HG03135 (cell line): ENCODE results near the gene ATP8B3.
A peak's percentile ranks its signal among the peaks of the same experiment; 100 is the strongest.

Experiments used
- ATAC-seq: cut with Tn5 transposase; IDR thresholded peaks from one replicate; pipeline ENCODE4 v1.9.1; 2021; ENCODE audit warnings: mild to moderate bottlenecking, moderate library complexity; ENCODE audit not compliant: unreplicated experiment

The ATP8B3 gene, protein sequence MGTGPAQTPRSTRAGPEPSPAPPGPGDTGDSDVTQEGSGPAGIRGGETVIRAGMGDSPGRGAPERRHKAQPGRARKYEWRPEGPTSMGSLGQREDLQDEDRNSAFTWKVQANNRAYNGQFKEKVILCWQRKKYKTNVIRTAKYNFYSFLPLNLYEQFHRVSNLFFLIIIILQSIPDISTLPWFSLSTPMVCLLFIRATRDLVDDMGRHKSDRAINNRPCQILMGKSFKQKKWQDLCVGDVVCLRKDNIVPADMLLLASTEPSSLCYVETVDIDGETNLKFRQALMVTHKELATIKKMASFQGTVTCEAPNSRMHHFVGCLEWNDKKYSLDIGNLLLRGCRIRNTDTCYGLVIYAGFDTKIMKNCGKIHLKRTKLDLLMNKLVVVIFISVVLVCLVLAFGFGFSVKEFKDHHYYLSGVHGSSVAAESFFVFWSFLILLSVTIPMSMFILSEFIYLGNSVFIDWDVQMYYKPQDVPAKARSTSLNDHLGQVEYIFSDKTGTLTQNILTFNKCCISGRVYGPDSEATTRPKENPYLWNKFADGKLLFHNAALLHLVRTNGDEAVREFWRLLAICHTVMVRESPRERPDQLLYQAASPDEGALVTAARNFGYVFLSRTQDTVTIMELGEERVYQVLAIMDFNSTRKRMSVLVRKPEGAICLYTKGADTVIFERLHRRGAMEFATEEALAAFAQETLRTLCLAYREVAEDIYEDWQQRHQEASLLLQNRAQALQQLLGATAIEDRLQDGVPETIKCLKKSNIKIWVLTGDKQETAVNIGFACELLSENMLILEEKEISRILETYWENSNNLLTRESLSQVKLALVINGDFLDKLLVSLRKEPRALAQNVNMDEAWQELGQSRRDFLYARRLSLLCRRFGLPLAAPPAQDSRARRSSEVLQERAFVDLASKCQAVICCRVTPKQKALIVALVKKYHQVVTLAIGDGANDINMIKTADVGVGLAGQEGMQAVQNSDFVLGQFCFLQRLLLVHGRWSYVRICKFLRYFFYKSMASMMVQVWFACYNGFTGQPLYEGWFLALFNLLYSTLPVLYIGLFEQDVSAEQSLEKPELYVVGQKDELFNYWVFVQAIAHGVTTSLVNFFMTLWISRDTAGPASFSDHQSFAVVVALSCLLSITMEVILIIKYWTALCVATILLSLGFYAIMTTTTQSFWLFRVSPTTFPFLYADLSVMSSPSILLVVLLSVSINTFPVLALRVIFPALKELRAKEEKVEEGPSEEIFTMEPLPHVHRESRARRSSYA (N-terminal part only)

DNA sequence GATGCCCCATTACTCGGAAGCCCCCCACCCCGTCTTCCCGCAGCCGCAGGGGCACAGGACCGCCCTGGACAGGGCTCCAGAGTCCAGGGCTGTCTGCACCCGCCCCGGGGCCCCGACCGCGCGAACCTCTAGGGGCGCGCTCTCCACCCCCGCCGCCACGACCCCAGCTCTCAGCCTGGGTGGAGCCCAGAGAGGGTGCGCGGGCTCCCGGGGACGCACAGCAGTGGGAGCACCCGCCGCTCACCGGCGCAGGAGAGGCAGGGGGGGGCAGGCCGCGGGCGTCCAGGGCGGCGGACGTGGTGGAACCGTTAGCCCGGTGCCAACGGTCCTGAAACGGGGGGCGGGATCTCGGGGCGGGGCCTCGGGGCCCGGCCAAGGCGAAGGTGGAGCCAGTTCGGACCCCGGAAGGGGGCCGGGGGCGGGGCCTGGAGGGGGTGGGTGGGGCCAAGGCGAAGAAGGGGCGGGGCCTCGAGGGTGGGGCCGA, at the start of gene ATP8B3:
Gene ATP8B3 (minus strand): TSS at position 335 of the 484 bp plus-strand sequence. CDS start 540 bp downstream, outside the sequence.
- peak; percentile 9 for ATAC-seq

DNA sequence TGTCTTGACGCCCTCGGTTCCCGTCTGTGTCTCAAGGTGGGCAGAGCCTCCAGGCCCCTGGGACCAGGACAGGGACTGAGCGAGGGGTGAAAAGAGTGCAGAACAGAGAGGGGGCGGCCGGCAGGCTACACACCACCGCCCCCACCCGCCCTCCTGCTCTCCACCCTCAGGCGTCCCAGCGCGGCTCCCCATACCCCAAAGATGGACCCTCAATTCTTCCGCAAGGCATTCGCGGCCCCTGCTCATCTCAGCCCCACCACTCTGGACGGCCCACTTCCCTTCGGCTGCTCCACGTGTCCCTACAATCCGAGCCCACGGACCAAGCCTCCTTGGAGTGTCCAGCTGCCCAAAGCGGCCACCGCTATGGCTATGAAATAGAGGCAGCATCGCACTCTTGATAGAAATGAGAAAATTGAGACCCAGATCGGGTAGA, 49.5 kb upstream of the ATP8B3 start:
- no peak for ATAC-seq

DNA sequence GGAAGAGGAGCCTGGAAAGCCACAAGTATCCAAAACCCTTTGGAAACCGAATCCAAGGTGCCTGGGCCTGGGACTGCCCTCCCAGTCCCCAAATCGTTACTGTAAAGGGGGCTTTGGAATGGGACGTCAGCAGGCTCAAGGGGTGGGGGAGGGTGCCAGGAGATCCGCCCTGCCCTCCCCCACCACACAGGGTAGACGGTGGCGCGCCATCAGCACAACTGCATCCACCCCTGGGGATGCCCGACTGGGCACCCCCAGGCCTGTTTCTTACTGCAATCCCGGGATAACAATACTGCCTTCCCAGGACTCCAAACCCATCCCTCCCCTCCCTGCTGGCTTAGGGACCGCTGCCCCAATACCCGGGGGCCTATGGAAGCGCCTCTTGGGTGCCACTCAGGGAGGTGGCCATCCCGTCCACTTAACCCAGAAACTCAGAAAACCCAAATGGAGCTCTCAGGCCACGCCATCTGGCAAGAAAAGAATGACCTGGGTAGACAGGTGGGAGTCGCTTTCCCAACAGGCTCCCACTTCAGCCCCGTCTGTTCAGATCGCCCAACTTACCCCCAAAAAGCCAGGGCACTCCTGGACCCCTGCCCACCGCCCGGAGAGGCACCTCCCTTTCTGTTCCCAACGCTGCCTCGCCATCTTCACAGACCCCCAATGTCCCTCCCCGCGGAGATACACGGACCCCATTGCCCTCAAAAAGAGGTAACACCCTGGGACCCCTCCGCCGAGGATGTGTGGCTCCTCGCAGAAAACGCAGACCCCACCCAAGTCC, 48.9 kb upstream of the ATP8B3 start:
- ATAC-seq: no peak

DNA sequence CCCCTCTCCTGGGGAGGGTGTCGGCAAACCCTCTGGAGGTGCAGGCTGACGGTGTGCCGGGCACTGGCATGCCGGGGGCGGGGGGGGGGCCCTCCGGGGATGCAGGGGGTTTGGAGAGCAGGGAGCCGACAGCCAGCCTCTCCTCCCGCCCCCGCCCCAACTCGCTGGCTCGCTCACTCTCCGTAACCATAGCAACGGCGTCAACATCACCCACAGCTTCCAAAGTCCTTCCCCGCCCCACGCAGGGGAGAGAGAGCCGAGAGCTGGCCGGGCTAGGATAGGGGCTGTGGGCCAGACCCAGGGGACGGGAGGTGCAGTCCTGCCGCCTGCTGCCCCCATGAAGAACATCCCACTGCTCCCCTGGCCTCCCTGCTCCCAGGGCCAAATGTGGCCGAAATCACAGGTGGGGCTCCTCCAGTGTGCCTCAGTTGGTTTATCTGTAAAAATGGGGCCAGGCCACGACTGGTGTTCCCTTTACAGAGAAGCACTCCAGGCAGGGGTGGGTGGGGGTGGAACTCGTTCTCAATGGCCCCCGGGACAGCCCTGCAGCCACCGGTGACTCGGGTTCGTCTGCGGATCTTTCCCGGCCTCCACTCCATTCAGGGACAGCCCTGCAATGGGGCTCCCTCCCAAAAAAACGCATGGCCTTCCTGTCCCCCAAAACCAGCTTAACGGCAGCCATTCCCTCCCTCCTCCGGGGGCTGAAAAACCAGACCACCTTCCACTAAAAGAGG, 48.1 kb upstream of the ATP8B3 start:
- ATAC-seq: no peak

DNA sequence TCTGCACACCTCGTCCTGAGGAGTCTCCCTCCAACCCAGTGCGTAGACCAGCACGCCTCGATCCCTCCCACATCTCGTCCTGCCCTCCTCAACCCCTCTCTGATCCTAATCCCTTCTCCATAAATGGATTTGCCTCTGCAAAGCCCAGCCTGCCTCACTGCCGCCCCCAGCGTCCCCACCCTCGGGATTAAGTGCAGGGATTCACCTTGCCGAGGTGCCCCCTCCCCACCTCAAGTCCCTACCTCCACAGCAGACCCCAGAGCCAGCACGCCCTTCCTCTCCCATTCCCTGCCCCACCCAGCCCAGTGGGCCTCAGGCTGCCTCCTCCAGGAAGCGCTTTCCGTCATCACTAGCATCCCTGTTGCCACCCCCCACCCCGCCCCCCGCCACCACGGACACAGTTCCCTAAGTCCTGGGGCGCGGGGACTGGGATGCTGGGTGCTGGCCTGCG, 47.3 kb upstream of the ATP8B3 start:
- ATAC-seq: no peak

DNA sequence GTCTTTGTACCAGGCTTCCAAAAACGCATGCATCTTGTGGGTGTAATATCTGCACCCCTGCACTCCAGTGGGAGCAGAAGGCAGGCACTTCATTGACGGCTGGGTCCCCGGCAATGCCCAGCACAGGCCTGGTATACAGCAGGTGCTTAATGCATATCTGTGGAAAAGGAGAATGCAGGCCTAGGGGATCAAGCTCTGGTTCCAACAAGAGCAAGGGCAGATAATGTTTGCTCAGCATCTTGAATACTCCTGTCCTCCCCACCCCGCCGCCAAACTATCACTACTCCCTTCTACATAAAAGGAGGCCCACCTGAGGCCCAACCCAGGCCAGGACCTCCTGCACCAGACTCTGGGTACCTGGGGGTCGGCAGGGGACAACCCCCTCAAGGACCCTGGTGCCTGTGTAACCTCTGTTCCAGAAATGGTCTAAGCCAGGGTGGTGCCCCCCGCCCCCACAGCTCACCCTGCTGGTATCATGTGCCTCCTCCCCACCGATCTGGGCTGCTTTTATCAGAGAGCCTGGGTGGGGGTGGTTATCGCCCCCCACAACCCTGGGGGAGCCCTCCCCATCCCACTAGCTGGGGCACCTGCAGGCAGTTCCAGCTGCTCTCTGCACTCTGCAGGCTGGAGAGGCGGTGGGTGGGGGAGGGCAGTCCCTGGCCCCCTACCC, 46.5 kb upstream of the ATP8B3 start:
- ATAC-seq: no peak

DNA sequence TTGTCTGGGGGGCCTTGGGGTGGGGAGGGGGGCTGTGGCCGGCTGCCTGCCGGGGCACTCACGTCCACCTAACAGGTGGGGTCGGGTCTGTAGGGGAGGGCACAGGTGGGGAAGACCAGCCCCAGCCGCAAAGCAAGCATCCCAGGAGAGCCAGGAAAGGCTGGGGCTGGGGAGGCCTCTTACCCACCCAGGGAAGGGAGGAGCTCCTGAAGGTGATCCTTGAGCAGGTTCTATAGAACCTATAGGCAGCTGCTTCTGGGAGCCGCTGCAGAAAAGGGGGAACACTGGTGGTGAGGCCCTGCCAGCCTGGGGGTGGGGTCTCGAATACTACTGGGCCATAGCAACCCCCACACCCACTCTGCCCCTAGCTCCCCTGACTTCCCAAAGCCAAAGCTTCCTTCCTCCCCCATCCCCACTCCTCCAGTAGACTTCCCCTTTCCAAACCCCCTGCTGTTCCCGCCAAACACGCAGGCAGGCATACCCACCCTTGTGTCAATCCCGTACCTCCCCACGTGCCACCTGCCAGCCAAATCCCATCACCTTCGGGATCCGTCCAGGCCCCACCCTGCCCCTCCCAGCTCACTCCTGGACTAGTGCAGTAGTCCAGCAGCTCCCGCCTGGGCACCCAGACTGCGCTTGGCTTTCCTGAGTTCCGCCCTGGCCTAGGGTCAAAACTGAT, 45.7 kb upstream of the ATP8B3 start:
- ATAC-seq: no peak

DNA sequence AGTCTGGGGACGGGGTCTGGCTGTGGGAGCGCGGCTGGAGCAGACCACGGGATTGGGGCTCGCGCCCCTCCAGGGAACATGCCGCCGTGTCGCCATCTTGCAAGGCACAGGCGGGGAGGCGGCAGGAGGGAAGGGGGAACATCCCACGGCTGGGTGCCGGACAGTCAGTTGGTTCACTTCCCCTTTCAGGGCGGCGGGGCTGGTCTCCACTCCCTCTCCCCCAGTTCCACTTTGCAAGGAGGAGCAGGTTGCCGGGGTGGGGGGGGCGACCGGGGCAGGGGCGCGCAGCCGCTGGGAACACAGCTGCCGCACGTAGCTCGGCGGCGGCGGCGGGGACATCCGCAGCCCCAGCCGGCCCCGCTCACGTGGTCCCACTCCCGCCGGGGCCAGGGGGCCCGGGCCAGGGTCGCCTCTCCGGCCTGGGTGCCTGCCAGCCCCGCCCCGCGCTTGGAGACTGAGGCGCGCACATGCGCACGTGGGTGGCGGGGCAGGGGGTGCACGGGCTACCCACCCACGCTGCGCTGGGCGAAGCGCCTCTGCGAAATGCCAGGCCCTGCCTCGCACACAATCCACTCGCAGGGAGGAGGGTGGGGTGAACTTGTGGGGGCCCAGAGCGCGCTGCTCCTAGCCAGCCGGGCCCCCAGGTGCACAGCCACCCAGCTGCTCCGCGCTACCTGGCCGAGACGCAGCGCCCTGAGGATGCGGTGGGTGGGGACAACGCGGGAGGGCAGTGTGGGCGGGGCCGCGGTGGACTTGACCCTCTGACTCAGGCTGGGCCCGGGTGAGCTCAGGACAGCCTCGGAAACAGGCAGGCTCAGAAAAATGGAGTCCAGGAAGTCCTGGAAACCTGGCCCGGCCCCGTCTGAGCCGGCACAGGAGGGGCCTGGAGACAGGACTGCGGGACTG, 44.9 kb upstream of the ATP8B3 start:
- no peak for ATAC-seq

DNA sequence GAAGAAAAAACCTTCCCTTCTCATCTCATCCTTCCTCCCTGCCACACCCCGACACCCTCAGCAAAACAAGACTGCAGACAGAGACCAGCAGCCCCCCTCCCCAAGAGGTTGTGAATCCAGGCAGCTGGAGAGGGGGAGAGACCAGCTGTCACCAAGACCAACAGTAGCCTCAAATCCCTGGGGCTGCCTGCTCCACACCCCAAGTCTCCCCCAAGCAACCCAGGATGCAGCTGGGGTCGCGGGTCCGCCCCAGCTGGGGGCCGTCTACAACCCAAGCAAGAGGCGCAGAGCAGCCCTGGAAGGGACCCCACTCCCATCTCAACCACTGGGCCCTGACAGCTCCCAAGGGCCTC, 44.2 kb upstream of the ATP8B3 start:
- ATAC-seq: no peak

DNA sequence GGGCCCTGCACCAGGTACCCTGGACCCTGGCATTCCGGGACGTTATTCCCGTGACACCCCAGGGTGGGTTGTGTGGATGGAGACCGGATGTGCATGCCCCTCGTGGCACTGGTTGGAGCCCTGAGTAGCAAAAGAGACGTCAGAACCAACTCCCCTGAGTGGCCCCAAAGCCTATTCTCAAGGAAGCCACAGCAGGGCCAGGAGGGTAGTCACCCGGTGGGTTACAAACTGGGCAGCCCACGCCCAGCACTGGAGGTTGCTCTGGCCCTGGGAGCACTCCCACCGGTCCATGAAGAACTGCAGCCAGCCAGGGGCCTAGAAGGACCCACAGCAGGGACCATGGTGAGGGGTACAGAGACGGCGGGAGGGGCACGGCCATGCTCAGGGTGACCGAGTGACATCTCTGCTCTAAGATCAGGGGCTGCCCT, 43.8 kb upstream of the ATP8B3 start:
- ATAC-seq: no peak

DNA sequence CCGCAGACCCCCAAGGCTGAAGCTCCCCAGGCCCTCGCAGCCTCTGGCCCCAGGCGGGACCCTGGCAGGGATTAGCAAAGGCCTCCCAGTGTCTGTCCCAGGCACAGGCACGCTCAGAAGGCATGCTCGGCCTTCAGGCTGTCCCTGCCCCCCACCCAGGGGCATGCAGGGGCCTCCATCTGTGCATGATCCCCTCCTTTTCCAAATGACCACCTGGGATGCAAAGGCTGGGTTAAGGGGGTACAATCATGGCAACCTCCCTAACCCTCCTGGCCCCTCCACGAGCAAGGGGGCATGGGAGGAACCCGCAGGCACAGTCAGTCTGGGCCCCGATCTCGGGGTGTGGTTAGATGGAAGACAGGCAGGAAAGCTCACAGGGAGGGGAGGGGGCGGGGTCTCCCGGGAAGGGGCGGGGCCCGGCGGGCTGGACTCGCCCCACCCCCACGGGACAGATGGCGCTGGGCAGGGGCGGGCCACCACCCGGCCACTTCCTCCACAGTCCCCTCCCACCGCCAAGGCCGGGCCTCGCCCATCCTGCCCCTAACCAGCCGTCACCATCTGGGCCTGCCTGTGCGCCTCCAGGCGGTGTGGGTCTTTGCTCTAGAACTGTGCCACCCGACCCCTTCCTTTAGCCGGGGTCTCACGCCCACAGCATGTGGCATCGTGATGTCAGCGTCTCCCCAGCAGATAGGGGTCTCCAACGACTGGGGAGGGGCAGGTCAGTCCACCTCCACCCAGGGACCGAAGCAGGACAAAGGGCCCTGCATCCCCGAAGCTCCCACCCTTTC, 43.2 kb upstream of the ATP8B3 start:
- ATAC-seq: peak; percentile 49

DNA sequence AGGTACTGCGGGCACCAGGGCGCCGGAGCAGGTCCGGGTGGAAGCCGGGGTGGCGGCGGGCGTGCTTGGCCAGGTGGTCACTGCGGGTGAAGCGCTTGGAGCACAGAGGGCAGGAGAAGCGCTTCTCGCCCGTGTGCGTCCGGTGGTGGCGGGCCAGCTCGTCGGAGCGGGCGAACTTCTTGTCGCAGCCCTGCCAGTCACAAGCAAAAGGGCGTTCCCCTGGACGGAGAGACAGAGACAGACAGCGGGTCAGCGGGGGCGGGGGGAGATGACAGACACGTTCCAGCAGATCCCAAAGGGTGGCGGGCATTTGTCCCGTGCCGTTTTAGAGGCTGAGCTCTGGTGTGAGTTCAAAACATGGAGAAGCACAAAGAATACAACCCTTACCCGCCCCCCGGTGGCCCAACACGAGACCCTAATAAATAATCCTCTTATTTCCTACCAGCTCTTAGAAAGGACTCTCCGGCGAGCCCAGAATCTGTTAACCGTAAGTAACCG, 42.5 kb upstream of the ATP8B3 start:
- ATAC-seq: no peak

DNA sequence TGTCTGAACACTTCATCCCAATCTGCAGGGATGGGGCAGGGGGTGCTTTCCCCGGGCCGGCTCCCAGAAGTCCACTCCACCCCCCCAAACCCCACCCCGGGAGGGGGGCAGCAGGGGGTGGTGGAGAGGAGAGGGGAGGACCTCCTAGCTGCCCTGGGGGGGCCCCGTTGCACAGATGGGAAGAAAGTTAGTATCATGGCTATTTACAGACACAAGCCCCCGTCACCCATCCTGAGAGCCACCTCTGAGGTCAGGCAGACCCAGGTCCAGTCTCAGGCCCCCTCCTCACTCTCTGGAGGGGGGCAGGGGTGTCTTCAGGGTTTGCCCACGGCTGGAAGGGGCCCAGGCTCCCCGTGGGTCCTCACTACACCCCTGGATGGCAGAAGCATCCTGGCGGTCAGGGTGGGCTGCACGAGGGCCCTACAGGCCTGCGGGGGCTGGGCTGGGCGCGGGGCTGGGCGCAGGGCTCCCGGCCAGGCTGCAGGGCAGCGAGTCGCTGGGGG, 42.0 kb upstream of the ATP8B3 start:
- no peak for ATAC-seq

DNA sequence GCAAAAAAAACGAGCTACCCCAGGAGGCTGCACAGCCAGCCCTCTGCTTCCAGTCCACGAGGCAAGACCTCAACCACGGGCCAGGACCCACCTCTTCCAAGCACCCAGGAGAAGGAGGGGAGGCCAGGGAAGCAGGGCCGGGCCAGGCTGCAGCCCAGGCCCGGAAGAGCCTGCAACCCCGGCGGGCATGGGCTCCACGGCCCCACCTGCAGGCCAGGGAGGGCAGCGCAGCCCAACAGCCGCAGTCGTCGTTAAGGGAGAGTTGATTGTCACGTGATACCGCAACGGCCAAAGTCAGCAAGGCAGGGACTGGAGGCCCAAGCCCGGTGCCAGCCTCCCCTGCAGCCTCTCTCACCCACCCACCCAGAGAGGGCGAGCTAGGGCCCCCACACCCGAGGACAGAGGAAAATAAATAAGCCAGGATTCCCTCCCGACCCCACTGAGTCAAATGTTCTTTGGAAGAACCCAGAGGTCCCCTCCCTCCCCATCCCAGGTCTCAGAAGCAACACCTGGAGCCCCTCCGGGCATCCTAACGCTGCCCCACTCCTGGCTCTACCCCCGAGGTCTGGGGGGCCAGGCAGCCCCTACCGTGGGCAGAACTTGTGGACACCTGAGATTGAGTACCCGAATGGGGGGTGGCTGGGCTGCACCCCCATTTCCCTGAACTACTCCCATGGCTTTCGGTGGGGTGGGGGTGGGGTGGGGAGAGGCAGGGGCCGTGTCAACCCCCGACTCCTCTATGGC, 41.4 kb upstream of the ATP8B3 start:
- no peak for ATAC-seq

DNA sequence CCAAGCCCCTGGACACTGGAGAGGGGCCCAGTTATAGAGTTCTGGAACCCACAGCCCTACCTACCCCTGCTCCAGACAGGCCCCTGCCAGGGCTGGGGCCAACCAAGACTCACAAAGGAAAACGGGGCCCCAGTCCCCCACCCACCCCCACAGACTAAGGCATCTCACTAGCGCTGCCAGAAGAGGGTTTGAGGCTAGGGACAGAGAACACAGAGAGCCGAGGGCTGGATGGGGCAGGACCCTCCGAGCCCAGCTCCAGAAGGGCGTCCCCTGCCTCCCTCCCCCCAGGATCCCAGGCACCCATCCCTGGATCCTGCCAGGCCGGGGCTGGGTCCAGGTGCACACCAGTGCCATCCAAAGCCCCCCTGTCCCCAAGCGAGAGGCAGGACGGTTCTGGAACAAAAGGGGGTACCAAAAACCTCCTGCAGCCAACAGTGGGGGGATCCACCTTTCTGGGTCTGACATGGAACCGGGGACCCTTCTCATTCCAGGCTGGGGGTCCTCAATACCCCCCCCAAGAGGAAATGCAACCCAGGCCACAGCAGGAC, 40.6 kb upstream of the ATP8B3 start:
- no peak for ATAC-seq
